Erythroblast (primary cell): ENCODE results near the gene GPX4.

Source experiments
- GATA1 ChIP-seq: IDR thresholded peaks from 2 replicates; pipeline ENCODE4 v1.6.1; 2011; ENCODE audit warnings: low read depth, mild to moderate bottlenecking, control low read depth, low read length, moderate library complexity
- POLR2A ChIP-seq: IDR thresholded peaks from 2 replicates; pipeline ENCODE4 v1.6.1; 2011; ENCODE audit warnings: mild to moderate bottlenecking, low read length

- TF ChIP-seq POLR2A (no peak), GATA1 (no peak)
Measured at GRCh38 chr19:1070576-1070930, 33.2 kb upstream of the GPX4 start.
